Nephron progenitor cell (in vitro differentiated cells): ENCODE data around the gene PATJ.

ENCODE experiments used
- DNase-seq: peaks from one replicate; pipeline ENCODE4 v3.0.0; 2021
- H3K27ac Mint-ChIP-seq: 2 replicates; pipeline ENCODE4 v1.8.0; 2021; ENCODE audit warnings: mild to moderate bottlenecking, moderate library complexity, mixed read lengths
- H3K27me3 Mint-ChIP-seq: 2 replicates; pipeline ENCODE4 v1.8.0; 2021; ENCODE audit warnings: mild to moderate bottlenecking, low read depth, mixed read lengths; ENCODE audit not compliant: poor library complexity
- H3K36me3 Mint-ChIP-seq: 2 replicates; pipeline ENCODE4 v1.8.0; 2021; ENCODE audit warnings: low read depth, mixed read lengths
- H3K4me1 Mint-ChIP-seq: 2 replicates; pipeline ENCODE4 v1.8.0; 2021; ENCODE audit warnings: mixed read lengths
- H3K4me3 Mint-ChIP-seq: 2 replicates; pipeline ENCODE4 v1.8.0; 2021; ENCODE audit warnings: mild to moderate bottlenecking, moderate library complexity, mixed read lengths
- H3K9me3 Mint-ChIP-seq: 2 replicates; pipeline ENCODE4 v1.8.0; 2021; ENCODE audit warnings: mild to moderate bottlenecking, moderate library complexity, mixed read lengths
- TF ChIP-seq, protein P1 (sequence below): fragments of 200-600 bp; sonication (generic); IDR thresholded peaks from 2 replicates; pipeline ENCODE4 v1.5.0; 2021; ENCODE audit warnings: antibody characterized with exemption

Gene PATJ

GRCh38 chr1:62029704-62030103 lies 287.4 kb downstream of the PATJ start:
- H3K4me1 Mint-ChIP-seq = peaks cover 5% of the 10 kb centered on the region
- H3K4me3 Mint-ChIP-seq = no peak overlapping the region
- H3K36me3 Mint-ChIP-seq = peaks cover 14% of the 10 kb centered on the region
- no peak overlapping the region for H3K27ac Mint-ChIP-seq
- H3K27me3 Mint-ChIP-seq = no peaks in the 10 kb centered on the region
- peaks cover 31% of the 10 kb centered on the region for H3K9me3 Mint-ChIP-seq
- TF ChIP-seq, protein P1, sequence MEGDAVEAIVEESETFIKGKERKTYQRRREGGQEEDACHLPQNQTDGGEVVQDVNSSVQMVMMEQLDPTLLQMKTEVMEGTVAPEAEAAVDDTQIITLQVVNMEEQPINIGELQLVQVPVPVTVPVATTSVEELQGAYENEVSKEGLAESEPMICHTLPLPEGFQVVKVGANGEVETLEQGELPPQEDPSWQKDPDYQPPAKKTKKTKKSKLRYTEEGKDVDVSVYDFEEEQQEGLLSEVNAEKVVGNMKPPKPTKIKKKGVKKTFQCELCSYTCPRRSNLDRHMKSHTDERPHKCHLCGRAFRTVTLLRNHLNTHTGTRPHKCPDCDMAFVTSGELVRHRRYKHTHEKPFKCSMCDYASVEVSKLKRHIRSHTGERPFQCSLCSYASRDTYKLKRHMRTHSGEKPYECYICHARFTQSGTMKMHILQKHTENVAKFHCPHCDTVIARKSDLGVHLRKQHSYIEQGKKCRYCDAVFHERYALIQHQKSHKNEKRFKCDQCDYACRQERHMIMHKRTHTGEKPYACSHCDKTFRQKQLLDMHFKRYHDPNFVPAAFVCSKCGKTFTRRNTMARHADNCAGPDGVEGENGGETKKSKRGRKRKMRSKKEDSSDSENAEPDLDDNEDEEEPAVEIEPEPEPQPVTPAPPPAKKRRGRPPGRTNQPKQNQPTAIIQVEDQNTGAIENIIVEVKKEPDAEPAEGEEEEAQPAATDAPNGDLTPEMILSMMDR = no peak
- DNase-seq = no peak

DNA sequence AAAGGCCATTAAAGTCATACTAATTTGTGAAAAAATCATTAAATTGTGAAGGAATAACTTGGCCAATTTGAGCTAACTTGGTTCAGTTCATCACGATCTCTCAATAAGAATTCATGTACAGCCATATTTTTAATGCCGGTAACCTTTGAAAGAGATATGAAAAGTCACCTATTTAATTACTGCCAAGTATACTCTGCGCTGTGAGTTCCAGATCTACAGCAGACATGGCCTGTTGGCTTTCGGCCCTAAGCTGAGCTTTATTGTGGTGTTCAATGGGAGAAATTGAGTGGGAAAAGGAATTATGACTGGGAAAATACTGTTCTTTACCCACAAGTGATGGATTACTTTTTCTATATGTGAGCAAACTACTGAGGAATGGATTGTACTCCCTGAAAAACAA lies 292.5 kb downstream of the PATJ start:
- no peak overlapping the region for H3K27ac Mint-ChIP-seq
- no peaks in the 10 kb centered on the region for H3K27me3 Mint-ChIP-seq
- peaks cover 4% of the 10 kb centered on the region for H3K36me3 Mint-ChIP-seq
- peaks cover 10% of the 10 kb centered on the region for H3K9me3 Mint-ChIP-seq
- DNase-seq = no peak
- peaks cover 22% of the 10 kb centered on the region for H3K4me1 Mint-ChIP-seq
- H3K4me3 Mint-ChIP-seq = no peak overlapping the region
- TF ChIP-seq, protein P1 = no peak

- H3K4me1 Mint-ChIP-seq = peaks cover 37% of the 10 kb centered on the region
- TF ChIP-seq, protein P1 = no peak
- H3K4me3 Mint-ChIP-seq = no peak overlapping the region
- H3K27me3 Mint-ChIP-seq = no peaks in the 10 kb centered on the region
- no peaks in the 10 kb centered on the region for H3K36me3 Mint-ChIP-seq
- H3K27ac Mint-ChIP-seq = no peak overlapping the region
- H3K9me3 Mint-ChIP-seq = no peaks in the 10 kb centered on the region
- no peak for DNase-seq
These were observed 295.0 kb downstream of the PATJ start for GRCh38 chr1:62037274-62037673.

DNA sequence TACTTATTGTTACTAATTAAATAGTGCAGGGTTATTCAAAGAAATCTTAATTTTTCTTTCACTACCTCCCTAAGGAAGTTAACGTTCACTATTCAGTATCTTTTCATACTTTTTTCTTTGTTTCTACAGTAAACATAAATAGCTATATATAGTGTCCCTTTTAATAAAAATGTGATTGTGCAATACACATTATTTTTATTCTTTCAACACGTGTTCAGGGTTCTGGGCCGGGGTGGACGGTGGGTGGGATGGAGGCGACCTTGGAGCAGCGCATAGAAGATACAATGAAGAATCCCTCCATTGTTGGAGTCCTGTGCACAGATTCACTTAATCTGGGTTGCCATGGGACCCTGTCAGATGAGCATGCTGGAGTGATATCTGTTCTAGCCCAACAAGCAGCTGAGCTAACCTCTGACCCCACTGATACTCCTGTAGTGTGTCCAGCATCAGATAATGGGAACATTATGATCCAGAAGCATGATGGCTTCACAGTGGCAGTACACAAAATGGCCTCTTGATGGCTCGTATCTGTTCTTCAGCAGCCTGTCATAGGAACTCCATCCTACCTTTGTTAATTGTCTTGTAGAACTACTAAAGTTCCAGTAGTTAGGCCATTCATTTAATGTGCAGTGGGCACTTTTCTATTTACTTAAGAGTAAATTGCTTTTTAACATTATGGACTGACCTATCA lies 296.5 kb downstream of the PATJ start:
- Mint-ChIP-seq H3K4me1 (peaks cover 37% of the 10 kb centered on the region), H3K27me3 (no peaks in the 10 kb centered on the region), H3K27ac (no peak overlapping the region), H3K36me3 (no peaks in the 10 kb centered on the region), H3K4me3 (no peak overlapping the region), H3K9me3 (no peaks in the 10 kb centered on the region)
- TF ChIP-seq, protein P1 = no peak
- DNase-seq = no peak

DNA sequence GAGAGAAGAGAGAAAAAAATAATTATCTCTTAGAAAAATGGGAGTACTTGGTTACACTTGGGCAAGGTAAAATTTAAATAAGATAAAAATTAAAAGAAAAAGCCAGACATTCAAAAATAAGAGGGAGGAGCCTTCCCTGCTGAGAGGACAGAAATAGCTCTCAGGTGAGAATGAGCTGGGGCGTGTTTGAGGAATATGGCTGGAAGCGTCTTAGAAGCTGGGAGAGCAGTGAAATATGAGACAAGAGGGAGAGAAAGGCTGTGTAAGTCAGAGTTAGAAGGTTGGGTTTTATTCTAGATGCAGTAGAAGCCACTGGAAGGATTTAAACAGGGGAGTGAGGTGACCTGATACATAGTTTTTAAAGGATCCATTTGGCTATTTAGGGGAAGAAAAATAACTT lies 298.2 kb downstream of the PATJ start:
- peak overlapping the region; percentile 36 for H3K27ac Mint-ChIP-seq
- TF ChIP-seq, protein P1 = no peak
- H3K9me3 Mint-ChIP-seq = no peaks in the 10 kb centered on the region
- H3K36me3 Mint-ChIP-seq = no peaks in the 10 kb centered on the region
- peaks cover 37% of the 10 kb centered on the region for H3K4me1 Mint-ChIP-seq
- no peak for DNase-seq
- H3K4me3 Mint-ChIP-seq = no peak overlapping the region
- no peaks in the 10 kb centered on the region for H3K27me3 Mint-ChIP-seq

DNA sequence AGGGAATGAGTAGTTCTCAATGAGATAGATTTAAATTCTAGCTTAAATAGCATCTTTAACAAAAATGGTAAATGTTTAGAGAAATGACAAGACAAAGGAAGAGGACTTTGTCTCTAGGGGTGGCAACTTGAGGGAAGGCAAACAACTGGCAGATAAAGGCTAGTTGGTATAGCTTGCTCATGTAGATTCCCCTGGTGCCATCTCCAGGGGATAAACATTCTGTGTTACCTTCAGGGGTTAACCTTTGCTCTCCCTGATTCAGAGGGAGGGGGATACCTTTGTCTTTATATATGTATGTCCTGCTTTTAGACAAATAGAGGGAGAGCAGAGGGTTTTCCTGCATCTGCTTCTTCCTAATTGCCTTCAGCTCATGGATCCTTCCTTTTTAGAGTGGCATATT lies 298.7 kb downstream of the PATJ start:
- DNase-seq = no peak
- TF ChIP-seq, protein P1 = no peak
- Mint-ChIP-seq H3K27me3 (no peaks in the 10 kb centered on the region), H3K4me3 (no peak overlapping the region), H3K4me1 (peaks cover 34% of the 10 kb centered on the region), H3K9me3 (no peaks in the 10 kb centered on the region), H3K36me3 (no peaks in the 10 kb centered on the region), H3K27ac (peak overlapping the region; percentile 38)
